ENCODE measurements around the gene CACNA2D4. TPM values are rescaled to one million over a fixed set of nuclear protein-coding genes. Genes with fewer than 3 reads are reported as not detected.

The CACNA2D4 gene
- total and polyA plus RNA-seq, 2 experiments from 2014 or later, result 0.23 TPM; not detected in 1

DNA sequence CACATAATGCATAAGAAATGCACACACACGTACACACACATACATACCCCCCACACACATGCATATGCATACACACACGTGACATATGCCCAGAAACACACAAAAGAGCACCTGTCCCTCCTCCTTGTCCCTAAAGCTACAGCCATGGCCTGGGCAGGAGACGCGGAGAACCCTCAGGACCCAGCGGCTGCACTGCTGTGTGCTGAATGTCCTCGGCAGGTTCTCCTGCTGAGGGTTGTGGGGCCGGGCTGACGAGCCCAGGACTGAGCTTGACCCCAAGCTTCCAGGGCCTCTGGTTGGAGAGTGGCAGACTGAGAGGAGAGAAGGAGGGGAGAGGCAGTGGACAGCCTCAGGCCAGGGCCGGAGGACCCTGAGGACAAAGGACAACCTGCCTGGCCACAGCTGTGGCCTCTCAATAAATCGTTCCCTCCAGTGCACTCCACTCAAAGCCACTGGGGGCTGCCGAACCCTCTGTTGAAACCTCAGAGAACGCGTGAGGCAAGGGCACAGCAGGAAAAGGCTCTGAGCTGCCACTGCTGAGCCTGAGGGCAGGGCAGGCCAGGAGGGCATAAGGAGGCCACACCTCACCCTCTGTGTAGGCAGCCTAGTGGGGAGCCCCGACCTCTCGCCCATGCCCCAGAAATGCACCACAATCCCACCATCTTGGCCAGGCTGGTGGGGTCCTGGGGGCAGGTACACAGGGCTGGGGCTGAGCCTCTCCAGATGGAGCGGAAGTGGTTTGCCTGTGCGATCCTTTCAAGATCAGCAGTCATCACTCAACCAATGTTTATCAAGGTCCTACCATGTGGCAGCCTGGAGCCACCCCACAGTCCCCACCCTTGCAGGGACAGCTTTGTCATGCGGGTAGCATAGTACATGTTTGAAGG, 3.1 kb downstream of the CACNA2D4 start:
- Histone ChIP-seq H3K4me2 (ENCODE audit: unreplicated experiment) (no peak overlapping the region), H2AFZ (no peak overlapping the region), H3F3A (ENCODE audit: insufficient read depth) (no peaks in the 10 kb centered on the region), H3K79me2 (ENCODE audit: insufficient read depth) (no peaks in the 10 kb centered on the region), H3K9me2 (ENCODE audit: insufficient read depth) (no peaks in the 10 kb centered on the region), H3K9me3 (ENCODE audit: low read depth) (no peaks in the 10 kb centered on the region), H3K4me1 (ENCODE audit: insufficient read depth) (no peaks in the 10 kb centered on the region), H3K4me3 (no peak overlapping the region), H3K9ac (no peak overlapping the region), H3K36me3 (ENCODE audit: low read depth) (no peaks in the 10 kb centered on the region), H3K27ac (no peak overlapping the region), H4K20me1 (ENCODE audit: insufficient read depth) (no peaks in the 10 kb centered on the region), H3K27me3 (replicated peaks; ENCODE audit: insufficient read depth) (peaks cover 16% of the 10 kb centered on the region; the same call in 1 of the 2 replicates)
- 65 to 69% methylated on average over 18 of the region's 18 CpGs for WGBS, 2 experiments (ENCODE audit: low coverage in 1 of 2, low lambda C conversion rate in 2 of 2, missing lambda C conversion rate in 2 of 2)
- DNase-seq, result no peak
- in situ Hi-C loops (cut with MboI), result no loop called here
- TF ChIP-seq EZH2 (IDR thresholded peaks at IDR 0.05; ENCODE audit: insufficient read depth, poor library complexity, severe bottlenecking) (no peak), EZH2phosphoT487 (IDR thresholded peaks at IDR 0.05; ENCODE audit: insufficient read depth, low read depth) (no peak)

GRCh38 chr12:1914114-1914911, 4.1 kb downstream of the CACNA2D4 start:
- Histone ChIP-seq H3K4me1 (ENCODE audit: insufficient read depth) (no peaks in the 10 kb centered on the region), H3K27me3 (replicated peaks; ENCODE audit: insufficient read depth) (peaks cover 13% of the 10 kb centered on the region; the same call in 1 of the 2 replicates), H3K9me2 (ENCODE audit: insufficient read depth) (no peaks in the 10 kb centered on the region), H3K27ac (no peak overlapping the region), H3K9ac (no peak overlapping the region), H3K9me3 (ENCODE audit: low read depth) (no peaks in the 10 kb centered on the region), H3K36me3 (ENCODE audit: low read depth) (no peaks in the 10 kb centered on the region), H3K79me2 (ENCODE audit: insufficient read depth) (no peaks in the 10 kb centered on the region), H4K20me1 (ENCODE audit: insufficient read depth) (no peaks in the 10 kb centered on the region), H3K4me3 (no peak overlapping the region), H3F3A (ENCODE audit: insufficient read depth) (no peaks in the 10 kb centered on the region), H2AFZ (no peak overlapping the region), H3K4me2 (ENCODE audit: unreplicated experiment) (no peak overlapping the region)
- 48 to 54% methylated on average over 16 to 17 of the region's 17 CpGs for WGBS, 2 experiments (ENCODE audit: low coverage in 1 of 2, low lambda C conversion rate in 2 of 2, missing lambda C conversion rate in 2 of 2)
- DNase-seq, result no peak
- no peak for TF ChIP-seq EZH2 (IDR thresholded peaks at IDR 0.05; ENCODE audit: insufficient read depth, poor library complexity, severe bottlenecking)
- no peak for TF ChIP-seq EZH2phosphoT487 (IDR thresholded peaks at IDR 0.05; ENCODE audit: insufficient read depth, low read depth)
- in situ Hi-C loops (cut with MboI), result no loop called here

GRCh38 chr12:1913377-1914113, 4.9 kb downstream of the CACNA2D4 start:
- Histone ChIP-seq H2AFZ (no peak overlapping the region), H3K27me3 (replicated peaks; ENCODE audit: insufficient read depth) (peaks cover 13% of the 10 kb centered on the region; the same call in 1 of the 2 replicates), H3K9me2 (ENCODE audit: insufficient read depth) (no peaks in the 10 kb centered on the region), H3K4me2 (ENCODE audit: unreplicated experiment) (no peak overlapping the region), H3F3A (ENCODE audit: insufficient read depth) (no peaks in the 10 kb centered on the region), H3K4me1 (ENCODE audit: insufficient read depth) (no peaks in the 10 kb centered on the region), H3K4me3 (no peak overlapping the region), H3K9me3 (ENCODE audit: low read depth) (no peaks in the 10 kb centered on the region), H3K9ac (no peak overlapping the region), H4K20me1 (ENCODE audit: insufficient read depth) (no peaks in the 10 kb centered on the region), H3K27ac (no peak overlapping the region), H3K36me3 (ENCODE audit: low read depth) (no peaks in the 10 kb centered on the region), H3K79me2 (ENCODE audit: insufficient read depth) (no peaks in the 10 kb centered on the region)
- no peak for DNase-seq
- WGBS, 2 experiments (ENCODE audit: low coverage in 1 of 2, low lambda C conversion rate in 2 of 2, missing lambda C conversion rate in 2 of 2), result 48 to 60% methylated on average over 12 of the region's 12 CpGs
- in situ Hi-C loops (cut with MboI), result no loop called here
- no peak for TF ChIP-seq EZH2phosphoT487 (IDR thresholded peaks at IDR 0.05; ENCODE audit: insufficient read depth, low read depth)
